ENCODE measurements around the gene MRPS27.
A peak's percentile ranks its signal among the peaks of the same experiment; 100 is the strongest.

DNA sequence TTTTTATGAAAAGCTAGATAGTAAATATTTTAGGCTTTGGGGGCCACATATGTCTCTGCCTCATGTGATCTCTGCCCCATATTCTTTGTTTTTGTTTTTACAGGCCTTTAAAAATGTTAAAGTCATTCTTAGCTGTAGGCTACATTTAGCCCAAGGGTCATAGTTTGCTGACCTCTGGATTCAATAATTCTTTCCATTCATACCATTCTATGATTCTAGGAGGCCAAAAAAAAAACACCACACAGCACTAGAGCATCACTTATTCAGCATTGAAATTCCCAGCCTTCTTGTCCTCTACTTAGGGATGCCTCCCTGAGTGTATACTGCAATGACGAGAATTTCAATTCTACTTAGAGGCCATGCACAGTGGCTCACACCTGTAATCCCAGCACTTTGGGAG lies 17.1 kb upstream of the MRPS27 start:
- TF ChIP-seq, protein P1, sequence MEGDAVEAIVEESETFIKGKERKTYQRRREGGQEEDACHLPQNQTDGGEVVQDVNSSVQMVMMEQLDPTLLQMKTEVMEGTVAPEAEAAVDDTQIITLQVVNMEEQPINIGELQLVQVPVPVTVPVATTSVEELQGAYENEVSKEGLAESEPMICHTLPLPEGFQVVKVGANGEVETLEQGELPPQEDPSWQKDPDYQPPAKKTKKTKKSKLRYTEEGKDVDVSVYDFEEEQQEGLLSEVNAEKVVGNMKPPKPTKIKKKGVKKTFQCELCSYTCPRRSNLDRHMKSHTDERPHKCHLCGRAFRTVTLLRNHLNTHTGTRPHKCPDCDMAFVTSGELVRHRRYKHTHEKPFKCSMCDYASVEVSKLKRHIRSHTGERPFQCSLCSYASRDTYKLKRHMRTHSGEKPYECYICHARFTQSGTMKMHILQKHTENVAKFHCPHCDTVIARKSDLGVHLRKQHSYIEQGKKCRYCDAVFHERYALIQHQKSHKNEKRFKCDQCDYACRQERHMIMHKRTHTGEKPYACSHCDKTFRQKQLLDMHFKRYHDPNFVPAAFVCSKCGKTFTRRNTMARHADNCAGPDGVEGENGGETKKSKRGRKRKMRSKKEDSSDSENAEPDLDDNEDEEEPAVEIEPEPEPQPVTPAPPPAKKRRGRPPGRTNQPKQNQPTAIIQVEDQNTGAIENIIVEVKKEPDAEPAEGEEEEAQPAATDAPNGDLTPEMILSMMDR (IDR thresholded peaks at IDR 0.05; ENCODE audit: low read depth, low read length, missing input control) = no peak
- TF ChIP-seq SP1 (IDR thresholded peaks at IDR 0.05) (no peak), JUND (IDR thresholded peaks at IDR 0.05) (no peak), FOXA2 (IDR thresholded peaks at IDR 0.05) (peak; percentile 2), MAX (IDR thresholded peaks at IDR 0.05) (no peak), YY1 (IDR thresholded peaks at IDR 0.05) (no peak), TAF1 (conservative IDR thresholded peaks at IDR 0.05) (no peak)
- TF ChIP-seq, protein P2, sequence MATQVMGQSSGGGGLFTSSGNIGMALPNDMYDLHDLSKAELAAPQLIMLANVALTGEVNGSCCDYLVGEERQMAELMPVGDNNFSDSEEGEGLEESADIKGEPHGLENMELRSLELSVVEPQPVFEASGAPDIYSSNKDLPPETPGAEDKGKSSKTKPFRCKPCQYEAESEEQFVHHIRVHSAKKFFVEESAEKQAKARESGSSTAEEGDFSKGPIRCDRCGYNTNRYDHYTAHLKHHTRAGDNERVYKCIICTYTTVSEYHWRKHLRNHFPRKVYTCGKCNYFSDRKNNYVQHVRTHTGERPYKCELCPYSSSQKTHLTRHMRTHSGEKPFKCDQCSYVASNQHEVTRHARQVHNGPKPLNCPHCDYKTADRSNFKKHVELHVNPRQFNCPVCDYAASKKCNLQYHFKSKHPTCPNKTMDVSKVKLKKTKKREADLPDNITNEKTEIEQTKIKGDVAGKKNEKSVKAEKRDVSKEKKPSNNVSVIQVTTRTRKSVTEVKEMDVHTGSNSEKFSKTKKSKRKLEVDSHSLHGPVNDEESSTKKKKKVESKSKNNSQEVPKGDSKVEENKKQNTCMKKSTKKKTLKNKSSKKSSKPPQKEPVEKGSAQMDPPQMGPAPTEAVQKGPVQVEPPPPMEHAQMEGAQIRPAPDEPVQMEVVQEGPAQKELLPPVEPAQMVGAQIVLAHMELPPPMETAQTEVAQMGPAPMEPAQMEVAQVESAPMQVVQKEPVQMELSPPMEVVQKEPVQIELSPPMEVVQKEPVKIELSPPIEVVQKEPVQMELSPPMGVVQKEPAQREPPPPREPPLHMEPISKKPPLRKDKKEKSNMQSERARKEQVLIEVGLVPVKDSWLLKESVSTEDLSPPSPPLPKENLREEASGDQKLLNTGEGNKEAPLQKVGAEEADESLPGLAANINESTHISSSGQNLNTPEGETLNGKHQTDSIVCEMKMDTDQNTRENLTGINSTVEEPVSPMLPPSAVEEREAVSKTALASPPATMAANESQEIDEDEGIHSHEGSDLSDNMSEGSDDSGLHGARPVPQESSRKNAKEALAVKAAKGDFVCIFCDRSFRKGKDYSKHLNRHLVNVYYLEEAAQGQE (IDR thresholded peaks at IDR 0.05) = no peak

Measured in liver (tissue), 3 donors.